ENCODE results near the gene UNC80.

UNC80 gene

DNA sequence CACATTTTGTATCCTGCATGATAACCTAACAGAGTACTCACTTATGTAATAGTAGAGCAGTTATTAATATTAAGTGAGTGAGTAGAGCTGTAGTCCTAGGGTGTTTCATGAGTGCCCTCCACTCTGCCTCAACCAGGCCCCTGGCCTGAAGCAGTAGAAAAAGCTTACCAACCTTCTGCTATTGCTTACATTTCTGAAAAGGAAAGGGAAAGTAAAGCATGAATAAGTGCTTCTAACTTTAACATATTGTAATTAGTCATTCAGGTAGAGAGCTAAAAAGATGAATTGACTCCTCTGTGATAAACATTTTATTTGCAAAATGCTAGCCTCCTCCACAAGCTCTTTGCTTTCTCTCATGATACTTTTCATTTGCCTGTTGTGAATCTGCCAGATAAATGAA lies 136.1 kb downstream of the UNC80 start:
- no peak for TF ChIP-seq EZH2 (IDR thresholded peaks at IDR 0.05)
- TF ChIP-seq POLR2AphosphoS5 (IDR thresholded peaks at IDR 0.05; ENCODE audit: borderline replicate concordance, low read depth, low read length): no peak
- no peak for TF ChIP-seq FOXP2 (optimal IDR thresholded peaks at IDR 0.05; ENCODE audit: control extremely low read depth, extremely low read length, insufficient read depth)
- no peaks in the 10 kb centered on the region for H3K9me3 ChIP-seq (ENCODE audit: low read depth, low read length)
- no peak overlapping the region for H3K27ac ChIP-seq
- no peaks in the 10 kb centered on the region for H3K36me3 ChIP-seq (ENCODE audit: insufficient read depth, low read length)
- no peak for DNase-seq (ENCODE audit: low read depth, low spot score)
- no peak overlapping the region for H3K4me3 ChIP-seq
- H3K9ac ChIP-seq (ENCODE audit: insufficient read length): no peak overlapping the region

GRCh38 chr2:209908511-209908910 lies 136.9 kb downstream of the UNC80 start:
- TF ChIP-seq FOXP2 (optimal IDR thresholded peaks at IDR 0.05; ENCODE audit: control extremely low read depth, extremely low read length, insufficient read depth) (no peak), EZH2 (IDR thresholded peaks at IDR 0.05) (no peak), POLR2AphosphoS5 (IDR thresholded peaks at IDR 0.05; ENCODE audit: borderline replicate concordance, low read depth, low read length) (no peak)
- H3K9ac ChIP-seq (ENCODE audit: insufficient read length): no peak overlapping the region
- DNase-seq (ENCODE audit: low read depth, low spot score): no peak
- no peaks in the 10 kb centered on the region for H3K9me3 ChIP-seq (ENCODE audit: low read depth, low read length)
- H3K36me3 ChIP-seq (ENCODE audit: insufficient read depth, low read length): no peaks in the 10 kb centered on the region
- H3K4me3 ChIP-seq: no peak overlapping the region
- H3K27ac ChIP-seq: no peak overlapping the region

GRCh38 chr2:209911486-209911885 lies 139.9 kb downstream of the UNC80 start:
- no peak overlapping the region for H3K27ac ChIP-seq
- H3K4me3 ChIP-seq: no peak overlapping the region
- no peaks in the 10 kb centered on the region for H3K36me3 ChIP-seq (ENCODE audit: insufficient read depth, low read length)
- DNase-seq (ENCODE audit: low read depth, low spot score): no peak
- H3K9ac ChIP-seq (ENCODE audit: insufficient read length): no peak overlapping the region
- TF ChIP-seq FOXP2 (optimal IDR thresholded peaks at IDR 0.05; ENCODE audit: control extremely low read depth, extremely low read length, insufficient read depth) (no peak), POLR2AphosphoS5 (IDR thresholded peaks at IDR 0.05; ENCODE audit: borderline replicate concordance, low read depth, low read length) (no peak), EZH2 (IDR thresholded peaks at IDR 0.05) (no peak)
- H3K9me3 ChIP-seq (ENCODE audit: low read depth, low read length): no peaks in the 10 kb centered on the region

DNA sequence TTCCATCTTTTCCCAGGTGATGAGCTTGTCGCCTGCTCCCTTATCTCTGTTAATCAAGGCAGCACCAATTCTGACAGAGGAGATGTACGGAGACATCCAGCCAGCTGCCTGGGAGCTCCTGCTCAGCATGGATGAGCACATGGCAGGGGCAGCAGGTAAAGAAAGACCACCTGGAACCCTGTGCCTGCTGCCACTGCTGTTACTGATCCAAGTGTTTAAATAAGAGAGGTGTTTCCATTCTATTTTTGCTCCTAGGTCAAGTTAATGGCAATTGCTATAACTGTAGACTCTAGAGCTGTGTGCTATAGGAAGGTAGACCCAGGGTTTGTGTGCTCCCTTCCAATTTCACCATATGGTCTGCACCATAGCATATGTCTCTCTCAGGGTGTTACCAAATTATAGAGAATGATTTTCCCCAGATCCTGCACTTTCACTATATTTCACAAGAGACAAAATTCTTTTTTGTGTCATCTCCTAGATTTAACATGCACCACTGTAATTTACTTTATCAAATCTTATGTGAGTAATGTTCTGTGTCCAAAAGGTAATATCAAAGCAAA lies 142.2 kb downstream of the UNC80 start:
- Histone ChIP-seq H3K4me3 (no peak overlapping the region), H3K9ac (ENCODE audit: insufficient read length) (no peak overlapping the region)
- DNase-seq (ENCODE audit: low read depth, low spot score): no peak

GRCh38 chr2:209917154-209917771 lies 145.6 kb downstream of the UNC80 start:
- H3K4me3 ChIP-seq: no peak overlapping the region
- no peak for TF ChIP-seq POLR2AphosphoS5 (IDR thresholded peaks at IDR 0.05; ENCODE audit: borderline replicate concordance, low read depth, low read length)
- no peak for TF ChIP-seq EZH2 (IDR thresholded peaks at IDR 0.05)
- TF ChIP-seq FOXP2 (optimal IDR thresholded peaks at IDR 0.05; ENCODE audit: control extremely low read depth, extremely low read length, insufficient read depth): no peak
- H3K27ac ChIP-seq: no peak overlapping the region
- DNase-seq (ENCODE audit: low read depth, low spot score): no peak
- H3K36me3 ChIP-seq (ENCODE audit: insufficient read depth, low read length): no peaks in the 10 kb centered on the region
- H3K9ac ChIP-seq (ENCODE audit: insufficient read length): no peak overlapping the region
- H3K9me3 ChIP-seq (ENCODE audit: low read depth, low read length): no peaks in the 10 kb centered on the region

More for the DNA sequence above, 142.2 kb downstream of the UNC80 start:
- Histone ChIP-seq H3K36me3 (ENCODE audit: insufficient read depth, low read length) (no peaks in the 10 kb centered on the region), H3K27ac (no peak overlapping the region), H3K9me3 (ENCODE audit: low read depth, low read length) (no peaks in the 10 kb centered on the region)
- TF ChIP-seq EZH2 (IDR thresholded peaks at IDR 0.05) (no peak), POLR2AphosphoS5 (IDR thresholded peaks at IDR 0.05; ENCODE audit: borderline replicate concordance, low read depth, low read length) (no peak), FOXP2 (optimal IDR thresholded peaks at IDR 0.05; ENCODE audit: control extremely low read depth, extremely low read length, insufficient read depth) (no peak)

- no peak for TF ChIP-seq FOXP2 (optimal IDR thresholded peaks at IDR 0.05; ENCODE audit: control extremely low read depth, extremely low read length, insufficient read depth)
- no peak for TF ChIP-seq POLR2AphosphoS5 (IDR thresholded peaks at IDR 0.05; ENCODE audit: borderline replicate concordance, low read depth, low read length)
- TF ChIP-seq EZH2 (IDR thresholded peaks at IDR 0.05): no peak
- Histone ChIP-seq H3K9ac (ENCODE audit: insufficient read length) (no peak overlapping the region), H3K36me3 (ENCODE audit: insufficient read depth, low read length) (no peaks in the 10 kb centered on the region), H3K4me3 (no peak overlapping the region), H3K9me3 (ENCODE audit: low read depth, low read length) (no peaks in the 10 kb centered on the region), H3K27ac (no peak overlapping the region)
- no peak for DNase-seq (ENCODE audit: low read depth, low spot score)
These were observed 146.6 kb downstream of the UNC80 start for GRCh38 chr2:209918251-209918650.

DNA sequence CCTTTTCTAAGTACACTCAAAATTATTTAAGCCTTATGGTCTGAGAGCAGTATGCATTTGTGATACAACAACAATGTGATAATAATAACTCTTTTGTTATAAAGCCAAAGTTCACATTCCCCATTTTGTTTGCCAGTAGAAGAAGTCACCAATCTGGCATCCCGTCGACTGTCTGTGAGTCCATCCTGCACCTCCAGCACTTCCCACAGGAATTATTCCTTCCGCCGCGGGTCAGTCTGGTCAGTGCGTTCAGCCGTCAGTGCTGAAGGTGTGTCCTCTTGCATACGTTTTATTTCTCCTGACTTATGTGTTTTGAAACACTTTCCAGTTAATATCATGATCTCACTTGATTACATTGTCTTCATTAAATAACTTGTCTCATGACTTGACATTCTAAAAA lies 150.5 kb downstream of the UNC80 start:
- Histone ChIP-seq H3K9ac (ENCODE audit: insufficient read length) (no peak overlapping the region), H3K27ac (no peak overlapping the region), H3K9me3 (ENCODE audit: low read depth, low read length) (no peaks in the 10 kb centered on the region), H3K4me3 (no peak overlapping the region), H3K36me3 (ENCODE audit: insufficient read depth, low read length) (no peaks in the 10 kb centered on the region)
- TF ChIP-seq POLR2AphosphoS5 (IDR thresholded peaks at IDR 0.05; ENCODE audit: borderline replicate concordance, low read depth, low read length) (no peak), FOXP2 (optimal IDR thresholded peaks at IDR 0.05; ENCODE audit: control extremely low read depth, extremely low read length, insufficient read depth) (no peak)
- no peak for DNase-seq (ENCODE audit: low read depth, low spot score)

DNA sequence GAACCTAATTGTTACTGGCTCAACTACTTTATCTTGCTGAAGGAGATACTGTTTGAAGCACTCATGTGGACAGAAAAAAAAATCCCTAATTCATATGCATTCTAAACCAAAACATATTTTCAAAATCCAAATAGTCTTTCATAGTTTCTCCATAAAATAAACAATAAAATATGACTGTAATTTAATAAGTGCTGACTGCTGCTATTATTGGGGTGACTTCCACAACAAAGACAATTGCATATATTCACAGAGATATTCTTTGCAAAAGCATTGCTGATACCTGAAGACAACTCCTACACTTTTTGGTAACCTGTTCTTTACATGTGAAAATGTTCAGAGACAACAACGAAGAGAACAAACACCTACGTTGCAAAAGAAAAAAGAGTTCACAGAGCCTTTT lies 157.7 kb downstream of the UNC80 start:
- DNase-seq (ENCODE audit: low read depth, low spot score): no peak
- TF ChIP-seq FOXP2 (optimal IDR thresholded peaks at IDR 0.05; ENCODE audit: control extremely low read depth, extremely low read length, insufficient read depth) (no peak), EZH2 (IDR thresholded peaks at IDR 0.05) (no peak), POLR2AphosphoS5 (IDR thresholded peaks at IDR 0.05; ENCODE audit: borderline replicate concordance, low read depth, low read length) (no peak)
- Histone ChIP-seq H3K9me3 (ENCODE audit: low read depth, low read length) (no peaks in the 10 kb centered on the region), H3K27ac (no peak overlapping the region), H3K36me3 (ENCODE audit: insufficient read depth, low read length) (no peaks in the 10 kb centered on the region), H3K4me3 (no peak overlapping the region), H3K9ac (ENCODE audit: insufficient read length) (no peak overlapping the region)

All from SK-N-MC (cell line).